Measurements from ENCODE around the gene ADGRV1. TPM values are rescaled to one million over a fixed set of nuclear protein-coding genes. Genes with fewer than 3 reads are reported as not detected.

Gene ADGRV1
- total and polyA plus RNA-seq, 8 donors: 12.5 to 36.4 (median 16.9) TPM

DNA sequence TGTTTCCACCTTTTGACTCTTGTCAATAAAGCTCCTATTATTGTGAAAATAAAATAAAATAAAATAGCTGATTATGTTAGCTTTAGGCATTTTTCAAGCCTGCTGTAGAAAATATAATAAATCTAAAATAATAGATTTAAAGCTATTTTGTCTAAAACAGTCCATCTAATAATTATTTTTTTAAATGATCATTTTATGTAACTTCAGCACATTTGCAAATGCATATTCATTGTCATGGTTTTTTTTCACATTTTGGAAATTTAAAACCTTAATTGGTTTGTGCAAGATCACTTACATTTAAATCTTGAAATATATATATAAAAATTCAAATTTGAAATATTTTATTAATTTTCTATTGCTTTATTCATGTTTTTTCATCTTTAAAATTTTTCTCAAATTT is 159.8 kb downstream of the ADGRV1 start:
- H3K27me3 ChIP-seq: no peaks in the 10 kb centered on the region
- intact Hi-C loops (cut with DNase I): no loop called here

GRCh38 chr5:90739567-90739966 is 181.0 kb downstream of the ADGRV1 start:
- DNase-seq (no peak), ATAC-seq (no peak)
- Histone ChIP-seq H3K27me3 (no peaks in the 10 kb centered on the region), H3K27ac (no peak overlapping the region), H3K4me1 (no peaks in the 10 kb centered on the region), H3K9me3 (peaks cover 0 to 15% of the 10 kb centered on the region in 2 donors), H3K36me3 (no peaks in the 10 kb centered on the region), H3K4me3 (no peak overlapping the region)
- intact Hi-C loops (cut with DNase I): no loop called here
- TF ChIP-seq, protein P1, sequence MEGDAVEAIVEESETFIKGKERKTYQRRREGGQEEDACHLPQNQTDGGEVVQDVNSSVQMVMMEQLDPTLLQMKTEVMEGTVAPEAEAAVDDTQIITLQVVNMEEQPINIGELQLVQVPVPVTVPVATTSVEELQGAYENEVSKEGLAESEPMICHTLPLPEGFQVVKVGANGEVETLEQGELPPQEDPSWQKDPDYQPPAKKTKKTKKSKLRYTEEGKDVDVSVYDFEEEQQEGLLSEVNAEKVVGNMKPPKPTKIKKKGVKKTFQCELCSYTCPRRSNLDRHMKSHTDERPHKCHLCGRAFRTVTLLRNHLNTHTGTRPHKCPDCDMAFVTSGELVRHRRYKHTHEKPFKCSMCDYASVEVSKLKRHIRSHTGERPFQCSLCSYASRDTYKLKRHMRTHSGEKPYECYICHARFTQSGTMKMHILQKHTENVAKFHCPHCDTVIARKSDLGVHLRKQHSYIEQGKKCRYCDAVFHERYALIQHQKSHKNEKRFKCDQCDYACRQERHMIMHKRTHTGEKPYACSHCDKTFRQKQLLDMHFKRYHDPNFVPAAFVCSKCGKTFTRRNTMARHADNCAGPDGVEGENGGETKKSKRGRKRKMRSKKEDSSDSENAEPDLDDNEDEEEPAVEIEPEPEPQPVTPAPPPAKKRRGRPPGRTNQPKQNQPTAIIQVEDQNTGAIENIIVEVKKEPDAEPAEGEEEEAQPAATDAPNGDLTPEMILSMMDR (IDR thresholded peaks at IDR 0.05): no peak

More for the DNA sequence above, 159.8 kb downstream of the ADGRV1 start:
- no peaks in the 10 kb centered on the region for H3K36me3 ChIP-seq
- DNase-seq: no peak
- no peak overlapping the region for H3K4me3 ChIP-seq
- ATAC-seq: no peak
- H3K9me3 ChIP-seq: no peaks in the 10 kb centered on the region
- H3K27ac ChIP-seq: no peak overlapping the region
- TF ChIP-seq, protein P1 (IDR thresholded peaks at IDR 0.05): no peak
- H3K4me1 ChIP-seq: no peaks in the 10 kb centered on the region

DNA sequence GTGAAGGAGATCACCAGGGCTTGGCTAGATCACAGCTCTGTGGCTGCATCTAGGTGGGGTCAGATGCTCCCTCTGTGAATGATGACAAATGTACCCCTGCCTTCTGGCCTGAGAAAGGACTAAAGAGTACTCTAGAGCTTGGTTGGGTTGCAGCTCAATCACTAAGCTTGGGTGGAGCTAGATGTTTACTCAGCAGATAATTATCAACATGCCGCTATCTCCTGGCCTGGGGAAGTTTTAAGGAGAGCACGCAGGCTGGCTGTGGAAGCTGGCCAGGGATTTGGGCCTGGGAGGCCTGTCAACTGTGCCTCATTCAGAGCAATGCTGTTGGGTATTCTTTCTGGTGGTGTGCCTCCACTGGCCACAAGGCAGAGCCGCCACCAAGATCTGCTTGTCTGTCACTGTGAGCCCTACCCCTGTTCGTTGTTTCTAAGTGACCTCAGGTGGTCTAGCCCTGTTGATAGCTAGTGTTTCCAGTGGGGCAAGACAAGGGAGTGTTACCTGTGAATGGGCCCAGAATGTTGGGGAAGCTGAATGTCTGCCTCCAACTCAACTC is 181.7 kb downstream of the ADGRV1 start:
- Histone ChIP-seq H3K9me3 (peaks cover 0 to 15% of the 10 kb centered on the region in 2 donors), H3K4me1 (no peaks in the 10 kb centered on the region), H3K4me3 (no peak overlapping the region), H3K36me3 (no peaks in the 10 kb centered on the region), H3K27me3 (no peaks in the 10 kb centered on the region), H3K27ac (no peak overlapping the region)
- ATAC-seq (no peak), DNase-seq (no peak)
- intact Hi-C loops (cut with DNase I): no loop called here
- TF ChIP-seq, protein P1 (IDR thresholded peaks at IDR 0.05): no peak

- peaks cover 0 to 15% of the 10 kb centered on the region in 2 donors for H3K9me3 ChIP-seq
- H3K36me3 ChIP-seq: no peaks in the 10 kb centered on the region
- TF ChIP-seq, protein P1 (IDR thresholded peaks at IDR 0.05): no peak
- no peak overlapping the region for H3K4me3 ChIP-seq
- no peak for ATAC-seq
- H3K27ac ChIP-seq: no peak overlapping the region
- DNase-seq: no peak
- intact Hi-C loops (cut with DNase I): no loop called here
- H3K4me1 ChIP-seq: no peaks in the 10 kb centered on the region
- H3K27me3 ChIP-seq: no peaks in the 10 kb centered on the region
Measured at GRCh38 chr5:90741022-90741564, 182.5 kb downstream of the ADGRV1 start.

DNA sequence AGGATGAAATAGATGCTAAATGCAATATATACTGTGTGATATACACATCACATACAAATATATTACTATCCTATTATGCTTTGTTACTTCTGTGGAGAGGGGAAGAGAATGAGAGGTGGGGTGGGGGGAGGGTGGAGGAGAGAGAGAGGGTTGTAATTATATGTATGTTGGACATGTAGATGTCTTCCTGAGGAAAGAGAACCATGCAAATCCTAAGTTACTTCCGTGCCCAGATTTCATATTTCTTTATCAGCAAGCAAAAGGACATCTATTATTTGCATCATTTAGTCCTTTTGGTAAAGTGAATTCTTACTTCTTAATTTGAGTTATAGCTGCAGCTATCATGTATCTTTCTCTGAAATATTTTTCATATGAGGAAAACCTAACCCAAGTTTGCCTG is 187.5 kb downstream of the ADGRV1 start:
- Histone ChIP-seq H3K9me3 (no peaks in the 10 kb centered on the region), H3K4me1 (no peaks in the 10 kb centered on the region), H3K27me3 (no peaks in the 10 kb centered on the region), H3K36me3 (no peaks in the 10 kb centered on the region), H3K27ac (no peak overlapping the region), H3K4me3 (no peak overlapping the region)
- DNase-seq (no peak), ATAC-seq (no peak)
- intact Hi-C loops (cut with DNase I): no loop called here
- TF ChIP-seq, protein P1 (IDR thresholded peaks at IDR 0.05): no peak
